GM10847 (cell line): ENCODE data around the gene OR2A7.
"Not testable (repeated sequence)": the region's sequence is repeated elsewhere in the genome, so short reads cannot be mapped to it uniquely, and the experiment has no call there.

Experiments used
- POLR2A ChIP-seq: IDR thresholded peaks from 2 replicates; pipeline ENCODE4 v1.6.1; 2011; ENCODE audit not compliant: insufficient read length; ENCODE audit errors: extremely low read depth

OR2A7 gene

DNA sequence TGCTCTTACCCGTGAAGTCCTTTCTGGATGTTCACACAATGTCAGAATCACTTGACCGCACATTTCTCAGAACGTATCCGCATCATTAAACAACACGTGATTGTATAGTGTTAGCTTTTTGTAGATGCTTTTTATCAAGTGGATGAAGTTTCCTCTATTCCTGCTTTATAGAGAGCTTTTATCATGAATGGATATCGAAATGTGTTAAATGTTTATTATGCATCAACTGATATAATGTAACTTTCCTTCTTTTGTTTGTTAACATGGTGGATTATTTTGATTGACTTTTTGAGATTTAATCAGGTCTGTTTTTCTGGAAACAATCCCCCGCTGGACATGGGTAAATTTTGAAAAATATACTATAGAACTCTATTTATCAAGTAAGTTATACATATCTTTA is at the start of gene OR2A7:
Gene OR2A7, minus strand, starts transcription at position 101 of the 400 bp plus-strand sequence. CDS start 5,164 bp downstream, outside the sequence.
- not testable (repeated sequence) for TF ChIP-seq POLR2A

- TF ChIP-seq POLR2A, result not testable (repeated sequence)
Observed at GRCh38 chr7:144311872-144312469, 47.4 kb upstream of the OR2A7 start, which contains the start of gene OR2A1. OR2A1 (plus strand) TSS chr7:144312419; CDS start chr7:144318125, 5,706 bp downstream.

DNA sequence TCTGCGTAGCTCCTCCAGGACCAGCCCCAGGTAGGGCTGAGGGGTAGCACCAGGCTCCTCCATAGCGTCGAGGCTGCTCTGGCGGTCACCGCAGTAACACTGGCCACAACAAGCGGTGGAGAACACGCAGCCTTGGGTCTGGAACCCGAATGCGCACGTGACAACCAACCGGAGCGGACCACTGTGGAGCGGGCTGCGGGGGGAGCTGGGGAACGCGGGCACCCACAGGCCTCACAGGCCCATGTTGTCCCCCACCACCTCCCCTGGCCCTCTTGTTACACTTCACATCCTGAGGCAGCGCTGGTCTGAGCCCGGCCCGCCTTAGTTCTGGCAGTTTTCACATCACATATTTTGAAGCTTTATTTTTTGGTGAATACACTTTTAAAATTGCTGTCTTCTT is 4.6 kb upstream of the OR2A7 start, which contains the start of gene CTAGE8:
Gene CTAGE8, minus strand, starts transcription at position 101 of the 400 bp plus-strand sequence. Its CDS starts 38 bp downstream, at position 63.
- TF ChIP-seq POLR2A, result not testable (repeated sequence)

DNA sequence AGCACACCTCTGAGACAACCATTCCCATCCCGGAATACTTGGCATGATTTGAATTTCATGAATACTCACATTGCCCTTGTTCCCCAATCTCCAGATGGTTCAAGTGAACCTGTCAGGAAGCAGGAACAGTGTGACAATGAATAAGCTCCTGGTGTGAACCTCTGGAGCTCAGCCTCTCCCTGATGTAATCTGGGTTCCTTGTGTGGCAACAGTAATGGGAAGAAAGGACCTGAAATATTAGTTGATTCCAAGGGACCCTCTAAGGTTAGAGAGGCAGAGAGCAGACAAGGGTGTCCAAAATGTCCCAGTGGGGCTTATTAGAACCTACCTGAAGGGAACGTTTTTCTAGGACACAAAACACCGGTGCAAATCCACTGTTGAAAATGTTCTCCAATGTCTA is 8.5 kb downstream of the OR2A7 start:
- TF ChIP-seq POLR2A, result no peak

- TF ChIP-seq POLR2A, result no peak
Observed at GRCh38 chr7:144255471-144255897, 9.1 kb downstream of the OR2A7 start.

DNA sequence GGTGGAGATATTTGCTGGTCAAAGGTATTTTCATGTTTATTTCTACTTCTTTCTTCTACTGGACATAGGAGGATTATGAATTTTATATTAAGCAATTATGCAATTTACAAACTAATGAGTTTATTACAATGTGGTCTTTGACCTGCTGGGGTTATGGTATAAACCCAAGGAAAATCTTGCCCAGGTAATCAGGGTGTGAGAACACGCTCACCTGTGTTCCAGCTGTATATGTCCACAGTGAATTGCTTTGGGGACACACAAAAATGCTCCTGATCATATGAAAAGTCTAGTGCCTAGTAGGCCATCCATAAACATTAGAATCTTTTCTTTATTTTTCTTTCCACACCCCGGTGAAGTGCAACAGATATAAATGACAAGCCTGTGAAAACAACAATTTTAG is 25.2 kb downstream of the OR2A7 start, which contains the start of gene OR2A42:
Gene OR2A42, minus strand, starts transcription at position 241 of the 400 bp plus-strand sequence. CDS start 6,762 bp downstream, outside the sequence.
- not testable (repeated sequence) for TF ChIP-seq POLR2A
